ENCODE data around the gene DZANK1. TPM values are rescaled to one million over a fixed set of nuclear protein-coding genes. Genes with fewer than 3 reads are reported as not detected.

The DZANK1 gene
- total RNA-seq (1 to 10 TPM; 3.1 to 6.5 (median 3.9) TPM), polyA plus RNA-seq (1 to 10 TPM; 2.2 to 3.0 TPM)
- long read RNA-seq, donor 1, partial matches to known transcripts: 1 of 4 reads
- long read RNA-seq, donor 1, other reads (novel, unspliced or antisense): 3 of 4 reads
- long read RNA-seq, donor 2, partial matches to known transcripts: 45 of 45 reads
- long read RNA-seq, donor 2, other reads (novel, unspliced or antisense): 0 of 45 reads
- long read RNA-seq, donor 3, partial matches to known transcripts: 2 of 2 reads
- long read RNA-seq, donor 3, other reads (novel, unspliced or antisense): 0 of 2 reads

DNA sequence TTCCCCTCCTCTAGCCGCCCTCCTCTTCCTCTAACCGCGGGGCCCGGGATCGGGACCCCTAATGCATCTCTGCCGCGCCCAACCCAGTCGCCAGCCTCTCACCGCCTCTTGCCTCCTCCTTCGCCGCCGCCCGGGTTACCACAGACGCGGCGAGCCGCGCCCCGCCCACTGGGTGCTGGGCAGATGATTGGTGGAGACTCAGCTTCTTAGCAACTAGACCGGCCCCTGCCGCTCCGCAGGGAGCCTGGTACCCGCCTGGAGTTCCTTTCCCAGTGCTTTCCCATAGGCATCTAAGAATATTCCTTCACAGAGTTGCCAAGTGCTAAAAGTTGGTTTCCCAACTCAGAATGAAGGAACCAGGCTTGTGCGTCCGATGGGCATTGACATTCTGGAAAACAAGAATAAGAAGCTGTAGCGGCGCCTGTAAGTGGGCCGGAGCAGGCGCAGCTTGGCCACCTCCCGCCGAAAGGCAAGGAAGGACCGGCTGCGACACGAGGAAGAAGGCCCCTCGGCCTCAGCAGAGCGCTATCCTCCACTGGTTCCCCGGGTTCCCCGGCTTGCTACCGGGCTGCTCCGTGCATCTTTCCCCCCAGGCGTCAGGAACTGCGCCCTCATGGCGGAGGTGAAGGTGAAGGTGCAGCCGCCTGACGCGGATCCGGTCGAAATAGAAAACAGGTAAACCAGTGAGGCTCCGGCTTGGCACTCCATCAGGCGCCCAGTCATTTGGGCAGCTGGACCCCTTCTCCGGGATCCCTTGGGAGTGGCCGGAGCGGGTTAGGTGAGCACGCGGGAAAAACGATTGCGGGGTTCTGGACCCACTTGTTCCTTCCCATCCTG, at the start of gene DZANK1, which contains the start of gene POLR3F:
Gene DZANK1 (minus strand): TSS at position 137 of the 837 bp plus-strand sequence. CDS start 1,672 bp downstream, outside the sequence.
Gene POLR3F (plus strand): TSS at position 497 of the 837 bp plus-strand sequence. CDS start 117 bp downstream, at position 614.
- H3K36me3 ChIP-seq: no peaks in the 10 kb centered on the region
- H3K27me3 ChIP-seq: no peaks in the 10 kb centered on the region
- H3K4me1 ChIP-seq (ENCODE audit: insufficient read depth): peaks cover 3% of the 10 kb centered on the region
- TF ChIP-seq POLR2A (IDR thresholded peaks at IDR 0.05) (peak; percentile 28), EP300 (IDR thresholded peaks at IDR 0.05) (no peak)
- peak within 1 kb of the TSS; percentile 75 for H3K4me3 ChIP-seq
- 0 to 1% (median 0%) methylated on average over 56 to 57 of the region's 57 CpGs for WGBS, 3 donors
- H3K9me3 ChIP-seq: no peaks in the 10 kb centered on the region
- DNase-seq: peak; percentile 93 to 96 (median 93)
- H3K27ac ChIP-seq: peak within 1 kb of the TSS; percentile 57 to 84
- intact Hi-C loops (cut with DNase I): loop anchor here in 1 of 4 donors (10.0 kb wide), 1 partner anchor 182 kb away; the partner anchor contains the start of gene ZNF133

- TF ChIP-seq EP300 (IDR thresholded peaks at IDR 0.05) (no peak), POLR2A (IDR thresholded peaks at IDR 0.05) (no peak)
- no peak for DNase-seq
These were observed 49.1 kb upstream of the DZANK1 start for GRCh38 chr20:18515973-18516372.

GRCh38 chr20:18514127-18514526, 47.3 kb upstream of the DZANK1 start:
- no peak for TF ChIP-seq POLR2A (IDR thresholded peaks at IDR 0.05)
- TF ChIP-seq, protein P1, sequence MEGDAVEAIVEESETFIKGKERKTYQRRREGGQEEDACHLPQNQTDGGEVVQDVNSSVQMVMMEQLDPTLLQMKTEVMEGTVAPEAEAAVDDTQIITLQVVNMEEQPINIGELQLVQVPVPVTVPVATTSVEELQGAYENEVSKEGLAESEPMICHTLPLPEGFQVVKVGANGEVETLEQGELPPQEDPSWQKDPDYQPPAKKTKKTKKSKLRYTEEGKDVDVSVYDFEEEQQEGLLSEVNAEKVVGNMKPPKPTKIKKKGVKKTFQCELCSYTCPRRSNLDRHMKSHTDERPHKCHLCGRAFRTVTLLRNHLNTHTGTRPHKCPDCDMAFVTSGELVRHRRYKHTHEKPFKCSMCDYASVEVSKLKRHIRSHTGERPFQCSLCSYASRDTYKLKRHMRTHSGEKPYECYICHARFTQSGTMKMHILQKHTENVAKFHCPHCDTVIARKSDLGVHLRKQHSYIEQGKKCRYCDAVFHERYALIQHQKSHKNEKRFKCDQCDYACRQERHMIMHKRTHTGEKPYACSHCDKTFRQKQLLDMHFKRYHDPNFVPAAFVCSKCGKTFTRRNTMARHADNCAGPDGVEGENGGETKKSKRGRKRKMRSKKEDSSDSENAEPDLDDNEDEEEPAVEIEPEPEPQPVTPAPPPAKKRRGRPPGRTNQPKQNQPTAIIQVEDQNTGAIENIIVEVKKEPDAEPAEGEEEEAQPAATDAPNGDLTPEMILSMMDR (IDR thresholded peaks at IDR 0.05): no peak
- no peak for TF ChIP-seq EP300 (IDR thresholded peaks at IDR 0.05)
- WGBS, 3 donors: 88 to 91% (median 90%) methylated on average over 5 of the region's 5 CpGs

More at GRCh38 chr20:18515973-18516372, 49.1 kb upstream of the DZANK1 start:
- no peak overlapping the region for H3K27ac ChIP-seq
- no peaks in the 10 kb centered on the region for H3K36me3 ChIP-seq
- H3K4me1 ChIP-seq (ENCODE audit: insufficient read depth): no peaks in the 10 kb centered on the region
- H3K27me3 ChIP-seq: no peaks in the 10 kb centered on the region
- no peak overlapping the region for H3K4me3 ChIP-seq
- H3K9me3 ChIP-seq: no peaks in the 10 kb centered on the region
- intact Hi-C loops (cut with DNase I): no loop called here

GRCh38 chr20:18513208-18513607, 46.4 kb upstream of the DZANK1 start:
- no peaks in the 10 kb centered on the region for H3K27me3 ChIP-seq
- H3K36me3 ChIP-seq: no peaks in the 10 kb centered on the region
- DNase-seq: no peak
- H3K4me3 ChIP-seq: no peak overlapping the region
- H3K4me1 ChIP-seq (ENCODE audit: insufficient read depth): peaks cover 5% of the 10 kb centered on the region
- intact Hi-C loops (cut with DNase I): no loop called here
- H3K27ac ChIP-seq: no peak overlapping the region
- TF ChIP-seq EP300 (IDR thresholded peaks at IDR 0.05) (no peak), POLR2A (IDR thresholded peaks at IDR 0.05) (no peak)
- TF ChIP-seq, protein P1 (IDR thresholded peaks at IDR 0.05): no peak
- H3K9me3 ChIP-seq: no peaks in the 10 kb centered on the region
- 89 to 96% (median 93%) methylated on average over 7 of the region's 7 CpGs for WGBS, 3 donors

More at GRCh38 chr20:18514127-18514526, 47.3 kb upstream of the DZANK1 start:
- intact Hi-C loops (cut with DNase I): no loop called here
- DNase-seq: no peak
- Histone ChIP-seq H3K4me1 (ENCODE audit: insufficient read depth) (no peaks in the 10 kb centered on the region), H3K9me3 (no peaks in the 10 kb centered on the region), H3K27ac (no peak overlapping the region), H3K36me3 (no peaks in the 10 kb centered on the region), H3K4me3 (no peak overlapping the region), H3K27me3 (no peaks in the 10 kb centered on the region)

- WGBS, 3 donors: 90 to 97% (median 95%) methylated on average over 1 of the region's 1 CpG
These were observed 44.7 kb upstream of the DZANK1 start for GRCh38 chr20:18511571-18511970.

More at GRCh38 chr20:18511571-18511970, 44.7 kb upstream of the DZANK1 start:
- Histone ChIP-seq H3K9me3 (no peaks in the 10 kb centered on the region), H3K4me3 (no peak overlapping the region), H3K27me3 (no peaks in the 10 kb centered on the region), H3K36me3 (no peaks in the 10 kb centered on the region), H3K27ac (no peak overlapping the region), H3K4me1 (ENCODE audit: insufficient read depth) (peaks cover 9% of the 10 kb centered on the region)
- DNase-seq: no peak
- TF ChIP-seq POLR2A (IDR thresholded peaks at IDR 0.05) (no peak), EP300 (IDR thresholded peaks at IDR 0.05) (no peak)
- TF ChIP-seq, protein P1 (IDR thresholded peaks at IDR 0.05): no peak
- intact Hi-C loops (cut with DNase I): no loop called here

All from ovary (tissue), 10 donors.